ENCODE data around the gene SETBP1. TPM values are rescaled to one million over a fixed set of nuclear protein-coding genes. Genes with fewer than 3 reads are reported as not detected.

Gene SETBP1
- total RNA-seq, 1 donor from 2014 or later = 1.5 TPM

DNA sequence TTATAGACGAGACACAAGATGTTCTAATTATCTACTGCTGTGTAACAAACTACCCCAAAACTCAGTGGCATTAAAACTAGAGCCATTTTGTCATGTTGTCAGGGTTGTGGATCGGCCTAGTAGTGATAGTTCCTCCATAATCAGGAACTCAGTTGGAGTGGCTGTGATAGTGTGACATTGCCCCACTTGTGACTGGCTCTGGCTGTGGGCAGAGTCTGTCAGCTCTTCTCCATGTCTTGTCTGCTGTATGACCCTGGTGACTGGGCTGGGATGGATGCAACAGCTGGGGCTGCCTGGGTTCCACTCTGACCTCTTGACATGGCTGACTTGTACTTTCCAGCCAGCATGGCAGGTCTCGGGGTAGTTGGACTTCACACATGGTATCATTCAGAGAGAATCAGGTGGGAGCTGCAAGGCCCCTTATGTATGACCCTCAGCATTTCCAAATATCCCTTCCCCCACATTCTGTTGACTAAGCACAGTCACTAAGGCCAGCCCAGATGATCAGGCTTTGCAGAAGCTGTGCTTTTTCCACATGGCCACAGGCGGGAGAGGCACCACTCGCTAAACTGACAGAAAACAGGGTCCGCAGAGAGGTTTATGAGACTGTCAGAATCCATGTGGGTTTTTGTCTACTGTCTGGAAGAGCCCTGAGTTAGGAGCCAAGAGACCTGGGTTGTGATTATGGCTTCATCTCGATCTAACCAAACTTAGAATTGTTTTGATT lies 50.3 kb downstream of the SETBP1 start:
- no peak for DNase-seq (ENCODE audit: extremely low read depth, low read depth, low spot score)

DNA sequence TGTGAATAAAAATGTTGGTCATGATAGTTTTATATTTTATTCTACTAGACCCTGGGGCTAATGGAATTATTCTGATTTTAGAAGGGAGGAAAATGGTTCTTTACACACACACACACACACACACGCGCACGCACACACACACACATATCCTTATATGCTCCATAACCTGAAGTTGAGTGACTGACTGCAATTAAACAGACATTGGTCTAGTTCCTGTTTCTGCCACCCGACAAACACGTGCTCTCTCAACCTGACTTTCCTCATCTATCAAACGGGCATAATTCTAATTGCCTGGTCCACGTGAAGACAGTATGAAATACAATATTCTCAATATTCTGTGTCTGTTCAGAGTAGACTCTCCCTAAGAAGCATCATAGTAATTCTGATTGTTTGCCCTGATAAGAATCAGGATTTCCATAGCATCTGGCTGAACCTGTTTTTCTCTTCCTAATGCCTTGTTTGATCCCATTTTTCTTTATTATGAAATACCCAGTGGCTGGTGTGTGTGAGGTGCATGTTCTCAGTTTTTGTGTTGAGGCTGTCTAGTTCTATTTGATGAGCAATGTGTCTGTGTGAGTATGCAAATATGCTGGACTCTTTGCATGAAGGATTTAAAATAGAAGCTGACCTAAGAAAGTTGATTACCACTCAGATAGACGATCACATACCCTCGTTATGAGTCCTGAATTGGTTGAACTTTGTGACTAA lies 51.0 kb downstream of the SETBP1 start:
- DNase-seq (ENCODE audit: extremely low read depth, low read depth, low spot score) = no peak

DNA sequence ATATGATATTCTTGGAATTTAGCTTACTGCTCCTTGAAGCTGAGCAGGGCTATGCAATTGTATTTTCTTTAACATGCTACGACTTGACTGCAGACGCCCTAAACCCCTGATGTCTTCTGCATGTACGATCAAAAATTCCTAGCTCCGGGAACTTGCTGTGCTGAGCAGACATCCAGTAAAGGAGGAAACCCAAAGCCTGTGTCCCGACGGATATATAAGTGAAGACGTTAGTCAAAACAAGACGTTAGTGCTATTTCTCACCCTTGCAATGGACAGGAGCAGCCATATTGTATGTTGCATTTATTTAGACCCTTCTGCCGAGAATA lies 51.5 kb downstream of the SETBP1 start:
- DNase-seq (ENCODE audit: extremely low read depth, low read depth, low spot score) = no peak

DNA sequence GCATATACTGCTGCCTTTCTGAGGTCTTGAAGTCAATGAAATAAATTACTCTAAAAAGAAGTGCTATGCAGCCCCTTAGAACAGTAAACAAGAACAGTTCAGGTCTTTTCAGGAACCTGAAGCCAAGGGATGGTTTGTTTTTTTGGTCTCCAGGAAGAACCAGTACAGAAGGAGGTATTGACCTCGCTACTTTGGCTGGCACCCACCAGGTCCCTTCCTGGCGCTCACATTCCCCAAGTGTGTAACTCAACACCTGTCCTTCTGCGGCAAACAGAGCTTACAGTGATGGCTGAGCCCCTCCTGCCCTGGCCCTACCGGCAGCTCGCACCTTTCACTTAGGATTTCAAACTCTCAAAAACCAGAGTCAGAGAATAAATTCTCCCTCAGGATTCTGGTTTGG lies 51.9 kb downstream of the SETBP1 start:
- no peak for DNase-seq (ENCODE audit: extremely low read depth, low read depth, low spot score)

DNA sequence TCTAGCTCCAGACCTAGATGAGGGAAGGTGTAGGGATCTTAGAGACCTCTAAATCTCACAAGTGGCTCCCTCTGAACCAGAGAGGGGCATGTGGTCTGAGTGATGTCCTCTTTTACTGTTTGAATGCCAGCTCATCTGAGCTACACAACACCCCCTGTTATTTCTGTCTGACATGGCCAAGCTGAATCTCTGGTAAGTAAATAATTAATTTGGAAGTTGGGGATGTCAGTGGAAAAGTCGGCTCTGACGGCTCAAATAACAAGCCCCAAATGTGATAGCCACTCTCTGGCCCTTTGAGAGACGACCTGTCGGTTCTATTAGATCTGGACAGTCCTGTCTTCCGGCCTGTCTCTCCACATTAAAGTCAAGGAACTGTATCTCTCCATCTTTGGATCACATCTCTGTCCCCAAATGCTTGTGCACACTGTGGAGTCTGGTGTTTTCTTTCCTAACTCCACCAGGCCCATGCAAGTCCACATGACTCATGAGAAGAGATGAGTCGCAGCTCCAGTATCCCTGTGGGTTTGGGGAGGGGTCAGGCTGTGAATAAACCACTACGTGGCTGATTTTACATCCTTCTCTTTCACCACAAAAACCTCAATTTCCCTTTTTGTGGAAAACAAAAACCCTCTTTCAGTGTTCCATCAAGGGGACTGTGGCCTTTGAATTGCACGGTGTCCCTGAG lies 52.5 kb downstream of the SETBP1 start:
- DNase-seq (ENCODE audit: extremely low read depth, low read depth, low spot score) = no peak

DNA sequence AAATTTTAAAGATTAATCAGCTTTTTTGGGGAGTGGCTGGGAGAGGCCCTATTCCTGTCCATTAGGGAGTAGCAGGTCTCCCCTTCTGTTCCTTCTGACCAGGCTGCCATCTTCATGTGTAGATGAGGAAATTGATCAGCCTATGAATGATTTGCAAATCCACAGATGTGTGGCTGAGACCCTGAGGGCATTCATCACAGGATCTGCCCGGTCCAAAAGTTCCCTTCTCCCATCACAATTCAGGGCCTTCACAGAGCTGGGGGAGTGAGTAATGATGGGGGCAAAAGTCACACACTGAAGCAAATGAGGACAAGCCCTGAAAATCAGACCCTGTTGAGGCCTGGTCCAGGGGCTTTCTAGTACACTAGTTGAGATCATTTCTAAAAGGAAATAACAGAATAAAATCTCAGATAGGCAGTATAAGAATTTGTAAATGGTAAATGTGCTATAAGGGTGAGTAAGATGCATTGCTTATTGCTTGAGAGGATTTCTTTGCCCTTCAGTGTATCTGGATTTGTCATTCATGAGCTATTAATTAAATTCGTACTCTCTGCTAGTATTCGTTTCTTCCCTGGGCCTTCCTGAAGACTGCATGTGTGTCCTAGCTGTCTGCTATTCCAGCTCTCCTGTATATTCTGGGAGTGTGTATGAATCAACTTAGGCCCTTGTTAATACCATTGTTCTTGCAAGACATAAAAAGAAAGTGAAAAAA lies 53.2 kb downstream of the SETBP1 start:
- no peak for DNase-seq (ENCODE audit: extremely low read depth, low read depth, low spot score)

DNA sequence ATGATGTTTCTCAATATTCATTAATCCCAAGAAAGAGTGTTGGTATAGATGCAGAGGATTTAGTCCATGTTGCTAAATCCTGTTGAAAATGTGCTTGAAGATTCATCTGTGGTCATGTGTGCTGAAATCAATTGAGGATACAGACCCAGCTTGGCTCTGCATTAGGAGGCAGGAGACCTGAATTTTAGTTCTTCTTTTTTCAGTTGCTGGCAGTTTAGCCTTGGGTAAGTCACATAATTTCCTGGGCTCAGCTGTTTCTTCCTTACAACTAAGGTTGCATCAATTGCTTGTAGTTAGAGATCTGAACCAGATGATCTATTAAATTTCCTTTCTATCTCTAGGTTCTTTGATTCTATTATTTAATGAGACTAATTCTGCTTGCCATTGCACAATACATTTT lies 54.4 kb downstream of the SETBP1 start:
- no peak for DNase-seq (ENCODE audit: extremely low read depth, low read depth, low spot score)

DNA sequence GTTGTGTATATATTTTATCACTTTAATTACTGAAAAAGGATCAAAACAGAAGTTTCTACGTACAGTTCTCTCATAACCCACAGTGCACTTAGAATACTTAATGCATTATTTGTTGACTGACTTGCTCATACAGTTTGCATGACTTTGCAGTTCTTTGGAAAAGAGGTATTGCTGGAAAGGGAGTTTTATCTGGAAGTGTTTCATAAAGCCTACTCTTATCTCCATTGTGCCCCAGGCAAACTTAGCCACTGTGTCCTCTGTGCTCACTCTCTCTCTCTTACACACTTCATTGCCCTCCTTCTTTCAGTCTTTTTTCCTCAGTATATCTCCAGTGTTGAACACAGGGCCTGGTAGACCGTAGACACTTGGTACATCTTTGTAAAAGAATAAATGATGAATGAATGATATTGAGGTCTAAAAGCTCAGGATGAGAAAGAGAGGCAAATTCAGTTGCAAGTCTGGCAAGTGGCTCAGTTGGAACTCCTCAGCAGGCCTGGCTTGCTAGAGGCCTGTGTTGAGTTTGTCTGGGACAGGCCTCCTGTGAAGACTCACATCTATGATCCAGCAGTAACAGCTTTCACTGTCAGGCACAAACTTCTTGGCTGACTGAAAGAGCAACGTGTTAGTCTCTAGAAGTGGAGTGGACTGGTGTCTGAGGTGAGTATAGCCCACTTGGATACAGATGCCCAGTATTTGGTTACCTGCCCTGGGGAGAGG lies 56.1 kb downstream of the SETBP1 start:
- no peak for DNase-seq (ENCODE audit: extremely low read depth, low read depth, low spot score)

DNA sequence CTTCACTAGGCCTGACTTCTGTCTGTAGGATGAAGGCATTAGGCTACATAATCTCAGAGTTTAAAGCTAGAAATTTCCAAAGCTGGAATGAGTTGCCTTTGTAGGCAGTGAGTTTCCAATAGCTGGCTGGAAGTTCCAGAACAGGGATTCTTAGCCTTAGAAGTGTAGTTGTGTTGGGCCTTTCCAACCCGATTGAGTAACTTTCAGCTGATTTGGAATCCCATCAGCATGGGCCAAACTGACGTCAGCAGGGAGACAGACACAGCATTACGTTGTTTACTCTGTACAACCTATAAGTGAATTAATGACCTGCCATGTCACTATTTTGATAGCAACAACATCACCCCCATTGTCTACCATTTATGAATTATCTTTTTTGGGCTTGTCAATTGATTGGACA lies 56.9 kb downstream of the SETBP1 start:
- no peak for DNase-seq (ENCODE audit: extremely low read depth, low read depth, low spot score)

DNA sequence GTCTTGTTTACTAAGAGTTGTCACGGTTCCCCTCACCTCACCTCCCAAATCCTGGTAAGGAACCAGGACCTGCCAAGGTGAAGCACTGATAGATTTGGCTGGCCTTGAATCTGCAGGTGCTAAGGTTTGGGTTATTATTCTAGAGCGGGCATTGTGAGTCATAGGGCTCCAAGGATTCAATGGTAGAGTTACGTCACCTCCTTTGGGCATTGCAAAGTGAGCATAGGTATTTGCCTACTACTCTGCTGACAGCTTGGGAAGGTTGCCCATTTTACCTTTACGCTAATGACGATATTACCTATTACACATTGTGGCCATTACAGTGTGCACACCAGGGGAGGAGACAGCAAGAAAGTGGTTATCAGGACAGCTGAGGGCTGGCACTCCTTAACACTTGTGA lies 59.3 kb downstream of the SETBP1 start:
- no peak for DNase-seq (ENCODE audit: extremely low read depth, low read depth, low spot score)

DNA sequence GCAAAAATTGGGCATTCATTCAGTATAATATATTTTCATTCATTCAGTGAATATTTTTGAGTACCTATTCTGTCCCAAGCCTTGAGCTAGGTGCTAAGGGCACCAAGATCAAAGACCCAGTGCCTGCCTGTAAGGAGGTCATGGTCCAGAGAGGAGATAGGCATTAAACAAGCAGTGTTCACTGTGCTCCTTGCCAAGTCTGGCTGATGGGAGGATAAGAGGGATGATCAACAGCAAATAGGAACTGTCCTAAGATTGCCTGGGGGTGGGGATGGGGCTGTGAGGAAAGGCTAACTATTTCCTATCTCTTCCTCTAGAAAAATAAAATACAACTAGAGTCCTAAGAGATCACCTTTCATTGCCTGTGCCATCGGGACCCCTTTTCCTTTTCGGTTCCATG lies 60.4 kb downstream of the SETBP1 start:
- no peak for DNase-seq (ENCODE audit: extremely low read depth, low read depth, low spot score)

DNA sequence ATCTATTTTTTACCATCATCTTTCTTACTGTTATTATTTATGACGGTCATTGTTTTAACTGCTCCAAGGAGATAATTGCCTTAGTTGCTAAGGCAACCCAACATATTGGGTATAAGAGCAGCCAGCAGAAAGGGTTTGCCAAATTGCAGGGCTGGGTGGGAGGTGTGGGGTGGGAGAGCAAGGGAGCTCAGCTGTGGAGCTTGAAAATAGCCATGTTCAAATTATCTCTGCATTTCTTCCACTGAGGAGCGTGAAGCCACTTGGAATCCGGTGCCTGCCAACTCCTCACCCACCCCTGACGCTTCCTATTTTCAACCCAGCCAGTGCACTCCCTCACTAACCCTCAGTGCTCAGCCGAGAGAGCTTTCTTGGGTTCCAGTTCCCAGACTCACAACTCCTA lies 60.8 kb downstream of the SETBP1 start:
- no peak for DNase-seq (ENCODE audit: extremely low read depth, low read depth, low spot score)

DNA sequence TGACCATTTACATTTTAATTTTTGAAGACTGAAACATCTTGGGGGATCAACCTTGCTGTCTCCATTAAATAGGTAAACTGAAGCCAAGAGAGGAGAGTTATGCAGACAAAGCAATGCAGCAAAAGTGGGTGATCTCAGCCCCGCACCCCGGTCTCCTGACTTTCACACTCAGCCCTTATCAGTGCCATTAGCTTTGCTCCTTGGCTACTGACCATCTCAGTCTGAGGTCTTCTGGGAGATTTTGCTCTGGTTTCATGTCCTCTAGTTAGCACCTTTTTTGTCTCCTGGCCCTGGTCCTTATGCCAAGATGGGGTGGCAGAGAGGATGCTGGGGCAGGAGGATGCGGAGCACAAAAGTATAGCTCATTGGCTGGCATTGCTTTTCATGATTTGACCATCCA lies 61.4 kb downstream of the SETBP1 start:
- DNase-seq (ENCODE audit: extremely low read depth, low read depth, low spot score) = no peak

DNA sequence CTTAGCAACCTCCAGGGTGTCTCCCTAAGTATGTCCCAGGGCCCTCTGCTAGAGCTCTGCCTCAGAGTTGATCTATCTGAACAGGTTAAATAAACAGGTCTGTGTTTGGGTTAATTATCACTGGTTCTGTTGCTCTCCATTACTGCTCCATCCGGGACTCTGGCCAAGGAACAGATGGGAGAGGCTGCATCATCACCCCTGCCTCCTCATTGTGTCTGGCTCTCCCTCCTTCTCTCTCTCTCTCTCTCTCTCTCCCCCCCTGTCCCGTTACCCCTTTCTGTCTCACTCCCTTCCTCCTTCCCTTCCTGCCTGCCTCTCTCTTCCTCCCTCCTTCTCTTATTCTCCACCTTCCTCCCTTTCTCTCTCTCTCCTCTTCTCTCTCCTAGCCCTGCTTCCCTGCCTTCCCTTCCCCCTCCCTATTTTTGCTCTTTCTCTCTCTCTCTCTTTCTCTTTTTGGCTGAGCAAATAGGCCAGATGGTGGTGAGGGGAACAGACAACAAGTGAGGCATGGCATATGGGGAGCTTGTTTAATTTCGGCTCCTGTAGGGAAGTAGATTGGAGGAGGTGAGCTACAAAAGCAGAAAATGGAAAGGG lies 62.1 kb downstream of the SETBP1 start:
- no peak for DNase-seq (ENCODE audit: extremely low read depth, low read depth, low spot score)

DNA sequence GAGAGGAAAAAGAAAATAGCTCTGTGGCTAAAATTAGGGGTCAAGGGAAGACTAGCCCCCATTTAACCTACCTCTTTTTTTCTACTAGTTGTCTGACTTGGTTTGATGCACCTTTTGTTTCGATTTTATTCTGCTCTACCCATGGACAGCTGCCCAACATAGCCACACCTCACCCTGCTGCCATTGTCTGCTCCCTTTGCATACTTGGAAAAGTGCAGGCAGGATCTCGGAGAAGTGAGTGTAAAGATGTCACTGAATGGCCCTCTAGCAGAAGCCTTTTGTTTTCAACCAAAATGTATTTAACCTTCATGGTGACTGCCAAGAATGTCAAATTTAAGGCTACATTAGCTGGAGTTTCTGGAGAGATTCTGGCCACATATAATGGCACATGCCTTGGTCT lies 62.9 kb downstream of the SETBP1 start:
- no peak for DNase-seq (ENCODE audit: extremely low read depth, low read depth, low spot score)

DNA sequence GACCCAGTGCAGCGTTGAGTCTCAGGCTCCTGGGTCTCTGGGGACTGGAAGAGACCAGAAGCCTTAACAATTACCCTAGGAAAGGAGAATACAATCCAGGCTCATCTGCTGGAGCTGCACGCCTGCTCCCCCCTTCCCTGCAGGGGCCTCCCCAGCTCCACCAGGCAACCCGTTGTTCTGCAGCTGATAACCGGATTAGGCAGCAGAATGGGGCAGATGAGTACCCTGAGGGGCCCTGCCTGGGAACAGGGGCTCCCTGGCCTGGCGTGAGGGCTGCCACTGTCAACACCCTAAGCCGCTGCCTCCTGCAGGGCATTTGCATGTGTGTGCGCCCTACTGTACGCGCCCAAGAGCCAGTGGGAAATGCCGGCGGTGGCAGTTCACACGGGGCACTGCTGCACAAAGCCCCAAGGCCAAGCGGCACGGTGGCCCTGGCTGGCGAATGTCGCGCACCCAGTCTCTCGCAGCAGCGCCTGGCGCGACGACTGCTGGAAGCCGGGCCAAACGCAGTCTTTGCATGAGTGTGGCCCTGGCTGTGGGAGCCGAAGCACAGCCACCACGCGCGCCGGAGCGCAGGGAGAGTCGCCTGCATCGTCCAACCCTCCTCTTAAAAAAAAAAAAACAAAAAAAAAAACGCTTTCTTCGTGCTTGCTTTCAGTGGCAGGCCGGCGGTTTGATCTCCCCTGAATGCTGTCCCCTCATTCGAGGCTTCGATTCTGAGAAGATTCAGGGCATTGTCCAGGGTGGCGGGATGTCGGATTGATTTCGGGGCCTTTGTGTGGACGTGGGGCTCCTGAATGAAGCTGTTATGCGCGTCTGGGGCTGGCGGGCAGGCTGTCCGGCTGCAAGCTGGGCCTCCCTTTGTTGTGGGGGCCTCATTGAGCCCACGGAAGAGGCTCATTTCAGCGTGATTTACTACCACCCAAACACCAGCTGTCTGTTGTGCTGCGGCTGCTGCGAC lies 63.8 kb downstream of the SETBP1 start:
- no peak for DNase-seq (ENCODE audit: extremely low read depth, low read depth, low spot score)

DNA sequence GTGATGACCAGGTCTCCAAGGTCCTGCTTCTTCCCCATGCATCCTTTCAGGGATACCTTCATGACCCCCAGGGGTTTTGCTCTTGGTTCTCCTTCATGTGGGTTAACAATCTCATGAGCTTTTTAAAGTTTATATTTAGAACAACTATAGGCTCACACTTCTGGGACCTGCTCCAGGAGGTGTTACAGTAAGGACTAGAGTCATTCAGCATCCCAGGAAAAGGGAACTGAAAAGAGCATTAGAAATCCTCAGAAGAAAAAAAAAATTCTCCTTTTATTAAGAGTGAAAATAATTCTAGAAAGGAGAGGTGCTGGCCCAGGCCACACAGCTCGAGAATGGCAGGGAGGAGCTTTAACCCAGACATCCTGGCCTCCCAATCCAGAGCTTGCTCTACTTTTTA lies 66.5 kb downstream of the SETBP1 start:
- no peak for DNase-seq (ENCODE audit: extremely low read depth, low read depth, low spot score)

DNA sequence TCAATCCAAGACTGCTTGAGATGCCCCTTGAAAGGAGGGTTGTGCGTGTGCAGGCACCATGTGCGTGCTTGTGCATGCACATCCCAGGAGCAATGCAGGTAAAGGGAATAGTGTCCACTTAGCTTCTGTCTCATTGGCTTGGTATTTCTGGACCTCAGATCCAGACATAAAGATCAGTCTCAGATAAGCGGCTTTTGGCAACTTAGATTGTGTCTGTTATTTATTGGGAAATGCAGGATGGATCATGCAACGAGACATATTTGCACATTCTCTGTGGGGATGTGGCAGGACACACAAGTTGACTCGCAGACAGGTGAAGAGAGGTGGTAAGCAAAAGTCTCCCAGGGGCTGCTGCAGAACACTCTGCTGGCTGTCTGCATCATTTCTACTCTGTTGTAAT lies 67.9 kb downstream of the SETBP1 start:
- no peak for DNase-seq (ENCODE audit: extremely low read depth, low read depth, low spot score)

DNA sequence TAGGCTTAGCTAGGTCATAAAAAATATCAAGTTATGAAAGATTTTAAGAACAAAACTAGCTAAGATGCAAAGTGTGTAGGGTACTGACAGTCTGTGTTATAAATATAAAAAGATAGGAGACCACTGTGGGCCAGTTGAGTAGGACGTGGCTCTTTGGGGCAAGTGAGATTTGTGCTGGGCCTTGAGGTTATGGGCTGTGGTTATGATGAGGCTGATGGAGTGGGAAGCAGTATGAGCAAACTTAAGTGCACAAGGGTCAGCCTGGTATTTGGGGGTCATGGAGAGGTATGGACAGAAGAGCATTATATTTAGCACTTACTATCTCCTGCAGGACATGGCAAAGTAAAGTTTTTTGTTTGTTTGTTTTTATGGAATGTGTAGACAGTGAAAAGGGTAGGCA lies 70.1 kb downstream of the SETBP1 start:
- no peak for DNase-seq (ENCODE audit: extremely low read depth, low read depth, low spot score)

Data from glomerular endothelial cell (primary cell).